EL (cell line): ENCODE measurements around the gene YWHAE.
"Not testable (repeated sequence)": the region's sequence is repeated elsewhere in the genome, so short reads cannot be mapped to it uniquely, and the experiment has no call there.

Experiments
- DNase-seq: peaks from one replicate; pipeline ENCODE4 v3.0.0-alpha.2; 2016

Gene YWHAE

GRCh38 chr17:1324201-1324771 lies 75.7 kb downstream of the YWHAE start:
- no peak for DNase-seq

GRCh38 chr17:1323336-1323735 lies 76.7 kb downstream of the YWHAE start:
- DNase-seq, result no peak

- DNase-seq, result no peak
These were observed 77.5 kb downstream of the YWHAE start for GRCh38 chr17:1322480-1322879.

GRCh38 chr17:1322014-1322428 lies 78.0 kb downstream of the YWHAE start:
- no peak for DNase-seq

GRCh38 chr17:1315891-1316403 lies 84.1 kb downstream of the YWHAE start:
- no peak for DNase-seq

GRCh38 chr17:1315409-1315808 lies 84.6 kb downstream of the YWHAE start:
- no peak for DNase-seq

- DNase-seq, result no peak
These were observed 86.6 kb downstream of the YWHAE start for GRCh38 chr17:1313270-1314005.

- DNase-seq, result no peak
These were observed 87.7 kb downstream of the YWHAE start for GRCh38 chr17:1312261-1312870.

- DNase-seq, result not testable (repeated sequence)
These were observed 92.2 kb downstream of the YWHAE start for GRCh38 chr17:1307829-1308228.

- no peak for DNase-seq
These were observed 95.0 kb downstream of the YWHAE start for GRCh38 chr17:1304962-1305563.

- no peak for DNase-seq
These were observed 95.5 kb downstream of the YWHAE start for GRCh38 chr17:1304522-1304921.

- no peak for DNase-seq
These were observed 97.3 kb downstream of the YWHAE start for GRCh38 chr17:1302761-1303160.

- DNase-seq, result no peak
These were observed 98.5 kb downstream of the YWHAE start for GRCh38 chr17:1301546-1301945.

GRCh38 chr17:1300371-1300905 lies 99.6 kb downstream of the YWHAE start:
- no peak for DNase-seq

- no peak for DNase-seq
These were observed 100.3 kb downstream of the YWHAE start for GRCh38 chr17:1299552-1300370.

GRCh38 chr17:1298606-1299005 lies 101.4 kb downstream of the YWHAE start:
- DNase-seq, result no peak
